ENCODE measurements around the gene HOXB7.

The HOXB7 gene

DNA sequence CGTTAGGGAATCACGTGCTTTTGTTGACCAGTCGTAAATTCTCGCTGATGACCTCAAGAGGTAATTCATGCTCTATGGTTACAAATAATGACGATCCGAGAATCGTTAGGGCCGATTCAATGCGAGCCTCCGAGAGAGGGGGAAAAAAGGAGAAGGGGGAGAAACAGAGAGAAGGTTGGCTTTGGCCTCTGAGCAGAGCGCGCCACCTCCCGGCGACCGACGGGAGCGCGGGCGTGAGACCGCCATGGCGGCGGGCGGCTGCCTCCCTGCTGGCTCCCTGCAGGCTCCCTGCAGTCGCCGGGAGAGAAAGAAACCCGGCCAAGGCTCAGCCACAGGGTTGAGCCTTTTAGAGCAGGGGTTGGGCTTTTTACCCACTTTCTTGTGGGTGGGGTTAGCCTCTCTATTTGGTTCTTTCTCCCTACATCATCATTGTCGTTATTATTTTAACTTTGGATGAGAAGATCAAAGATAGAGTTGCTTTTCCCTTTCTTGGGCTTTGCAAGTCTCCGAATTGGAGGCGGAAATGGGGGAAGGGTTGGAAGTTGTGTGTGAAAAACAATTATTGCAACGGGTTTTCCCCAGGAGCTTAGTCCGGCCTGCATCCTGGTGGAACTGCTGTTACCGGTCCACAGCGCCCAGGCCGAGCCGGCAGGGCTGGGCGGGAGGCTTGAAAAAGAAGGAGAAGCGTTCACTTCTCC lies 16.8 kb downstream of the HOXB7 start:
- peak; percentile 84 for DNase-seq

DNA sequence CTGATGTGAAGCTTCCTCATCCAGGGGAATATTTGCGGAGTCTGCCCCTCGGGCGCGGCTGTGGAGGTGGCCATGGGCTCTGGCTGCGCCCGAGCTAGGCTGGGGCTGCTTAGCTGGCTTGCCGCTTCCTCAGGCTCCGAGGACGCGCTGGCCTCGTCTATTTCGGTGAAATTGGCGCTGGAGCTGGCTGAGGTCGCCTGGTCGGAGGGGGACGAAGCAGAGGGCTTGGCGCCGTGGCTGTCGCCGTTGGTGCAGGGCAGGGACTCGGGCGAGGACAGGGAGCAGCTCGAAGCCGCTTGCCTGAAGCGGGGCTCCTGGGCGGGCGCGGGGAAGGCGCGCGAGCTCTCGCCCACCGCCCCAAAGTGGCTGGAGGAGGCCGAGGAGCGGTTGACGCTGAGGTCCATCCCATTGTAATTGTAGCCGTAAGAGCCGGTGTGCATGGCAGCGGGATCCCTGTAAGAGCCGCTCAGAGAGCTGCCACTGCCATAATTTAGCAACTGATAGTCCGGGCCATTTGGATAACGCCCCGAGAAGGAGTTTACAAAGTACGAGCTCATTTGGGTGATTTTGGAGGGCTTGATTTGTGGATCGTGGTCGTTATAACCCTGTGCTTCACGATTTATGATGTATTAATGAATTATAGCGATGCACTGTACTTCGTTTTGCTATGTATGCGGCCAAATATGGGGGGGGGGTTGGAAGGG lies 17.5 kb downstream of the HOXB7 start, which contains the start of gene HOXB5:
Gene HOXB5, minus strand, starts transcription at position 654 of the 704 bp plus-strand sequence. Its CDS starts 97 bp downstream, at position 557.
- no peak for DNase-seq

DNA sequence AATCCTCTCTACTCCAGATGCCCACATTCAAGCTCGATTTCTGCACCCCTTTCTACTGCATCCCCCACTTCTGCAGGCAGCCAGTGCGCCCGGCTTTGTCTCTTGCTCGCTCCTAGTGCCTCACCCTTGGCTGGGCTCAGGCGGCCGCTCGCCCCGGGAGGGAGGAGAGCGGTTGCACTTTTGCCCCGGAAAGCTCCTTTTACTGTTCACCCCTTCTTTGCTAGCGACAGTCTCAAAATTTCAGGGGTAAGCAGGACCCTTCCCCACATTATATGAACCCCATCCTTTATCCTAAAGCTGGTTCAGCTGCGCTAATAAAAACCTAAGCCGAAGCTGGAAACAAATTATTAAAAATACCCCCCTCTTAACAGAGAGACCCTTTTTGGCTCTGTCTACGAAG lies 18.2 kb downstream of the HOXB7 start:
- DNase-seq = no peak

DNA sequence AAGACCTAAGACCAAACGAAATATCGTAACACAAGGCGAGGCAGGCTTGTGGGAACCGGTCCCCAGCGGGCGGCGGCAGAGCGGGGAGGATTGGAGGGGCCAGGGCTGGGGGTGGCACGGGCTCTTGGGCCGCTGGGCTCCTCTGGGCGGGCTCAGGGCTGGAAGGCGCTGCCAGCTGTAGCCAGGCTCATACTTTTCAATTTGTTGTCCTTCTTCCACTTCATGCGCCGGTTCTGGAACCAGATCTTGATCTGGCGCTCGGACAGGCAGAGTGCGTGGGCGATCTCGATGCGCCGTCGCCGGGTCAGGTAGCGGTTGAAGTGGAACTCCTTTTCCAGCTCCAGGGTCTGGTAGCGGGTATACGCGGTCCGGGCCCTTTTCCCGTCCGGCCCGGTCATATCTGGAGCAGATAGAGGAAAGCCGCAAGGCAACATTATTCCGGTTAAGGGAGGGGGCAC lies 18.7 kb downstream of the HOXB7 start:
- no peak for DNase-seq

DNA sequence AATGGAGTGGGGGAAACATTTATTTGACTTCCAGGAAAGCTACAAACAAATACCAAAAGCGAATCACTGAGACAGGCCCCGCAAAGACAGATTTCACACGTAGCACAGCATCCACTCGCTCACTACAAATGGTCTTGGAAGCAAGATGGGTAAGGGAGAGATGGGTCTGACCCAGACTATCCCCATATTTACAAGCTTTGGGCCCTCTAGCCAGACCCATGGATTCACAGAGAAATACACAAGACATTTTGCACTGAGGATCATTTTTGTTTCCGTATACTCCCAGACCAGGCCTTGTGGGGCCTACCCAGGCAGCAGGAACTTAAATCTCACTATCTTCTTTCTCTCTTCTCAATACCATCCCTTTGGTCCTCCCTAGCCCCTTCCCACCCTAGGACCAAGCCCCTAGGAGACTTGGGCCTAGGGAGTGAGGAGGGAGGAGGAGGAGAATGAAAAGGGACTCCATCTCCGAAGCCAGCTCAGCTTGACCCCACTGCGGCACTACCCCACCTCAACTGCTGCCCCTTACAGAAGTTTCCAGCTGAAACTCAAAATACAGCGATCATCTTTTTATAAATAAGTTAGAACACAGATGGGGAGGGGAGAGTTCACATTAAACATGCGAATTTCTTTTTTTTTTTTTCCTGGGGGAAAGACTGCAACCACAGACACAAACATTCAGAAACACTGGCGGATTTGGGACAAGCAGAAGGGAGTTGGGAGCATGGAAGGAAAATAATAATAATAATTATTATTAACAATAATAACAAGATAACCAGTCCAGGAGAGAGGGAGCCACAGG lies 19.4 kb downstream of the HOXB7 start:
- DNase-seq = no peak

DNA sequence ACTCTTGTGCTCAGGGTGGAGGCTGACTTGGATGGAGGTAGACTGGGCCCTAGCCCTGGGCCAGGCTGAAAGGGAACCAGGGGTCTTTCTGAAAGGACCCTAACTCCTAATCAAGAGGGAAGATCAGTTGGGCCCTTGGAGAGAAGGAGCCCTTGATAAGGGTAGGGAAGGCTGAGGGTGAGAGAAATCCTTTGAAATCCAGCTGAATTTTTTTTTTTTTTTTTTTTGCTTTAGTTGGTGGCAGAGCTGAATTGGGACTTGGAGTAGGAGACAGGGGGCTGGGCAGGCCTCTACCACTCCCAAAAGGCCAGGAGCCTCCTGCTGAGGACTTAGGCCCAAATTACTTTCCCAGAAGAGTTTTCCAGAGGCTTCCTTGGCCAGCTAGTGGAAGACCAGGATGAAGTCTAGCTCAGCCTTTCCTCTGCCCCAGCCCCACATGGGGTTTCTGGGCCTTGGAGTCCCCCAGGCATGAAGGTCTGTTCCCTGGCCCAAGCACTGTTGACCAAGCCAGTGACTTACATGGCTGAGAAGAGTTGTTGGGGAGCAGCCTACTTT lies 20.1 kb downstream of the HOXB7 start:
- DNase-seq = no peak

DNA sequence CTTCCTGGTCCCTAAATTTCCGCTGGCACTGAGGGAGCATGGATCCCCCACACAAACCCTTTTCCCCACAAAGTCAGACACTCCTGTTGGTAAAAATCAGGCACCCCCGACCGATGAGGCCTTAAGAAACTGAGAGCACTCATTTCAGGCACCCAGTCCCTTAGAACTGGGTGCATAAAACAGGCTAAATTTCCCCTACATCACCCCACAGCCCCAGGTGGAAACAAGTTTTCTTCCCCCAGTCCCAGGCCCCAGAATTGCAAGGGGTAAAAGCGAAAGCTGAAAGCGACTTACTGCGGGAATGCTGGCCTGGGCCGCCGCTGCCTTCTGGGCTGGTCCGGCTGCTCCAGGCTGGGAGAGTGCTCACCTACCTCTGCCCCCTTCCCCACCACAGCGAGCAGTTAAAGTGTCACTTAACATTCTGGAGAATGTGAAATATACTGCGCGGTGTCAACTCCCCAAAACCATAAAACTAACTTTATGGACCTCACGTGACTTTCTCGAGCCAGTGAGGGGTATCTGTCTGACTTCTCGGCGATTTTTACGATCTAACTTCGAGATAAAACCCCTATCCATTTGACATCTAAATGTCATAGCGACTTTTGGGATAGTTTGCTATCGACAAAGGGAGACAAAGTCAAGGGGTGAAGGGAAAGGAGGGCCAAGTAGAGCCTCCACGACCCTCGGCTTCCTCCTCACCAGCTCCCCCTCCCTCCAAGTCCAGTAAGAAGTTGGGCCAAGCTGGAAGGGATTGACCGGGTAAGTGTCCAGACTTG lies 20.8 kb downstream of the HOXB7 start, which contains the start of gene HOXB3:
Gene HOXB3, minus strand, starts transcription at position 411 of the 776 bp plus-strand sequence. CDS start 37,767 bp downstream, outside the sequence.
- DNase-seq = no peak

DNA sequence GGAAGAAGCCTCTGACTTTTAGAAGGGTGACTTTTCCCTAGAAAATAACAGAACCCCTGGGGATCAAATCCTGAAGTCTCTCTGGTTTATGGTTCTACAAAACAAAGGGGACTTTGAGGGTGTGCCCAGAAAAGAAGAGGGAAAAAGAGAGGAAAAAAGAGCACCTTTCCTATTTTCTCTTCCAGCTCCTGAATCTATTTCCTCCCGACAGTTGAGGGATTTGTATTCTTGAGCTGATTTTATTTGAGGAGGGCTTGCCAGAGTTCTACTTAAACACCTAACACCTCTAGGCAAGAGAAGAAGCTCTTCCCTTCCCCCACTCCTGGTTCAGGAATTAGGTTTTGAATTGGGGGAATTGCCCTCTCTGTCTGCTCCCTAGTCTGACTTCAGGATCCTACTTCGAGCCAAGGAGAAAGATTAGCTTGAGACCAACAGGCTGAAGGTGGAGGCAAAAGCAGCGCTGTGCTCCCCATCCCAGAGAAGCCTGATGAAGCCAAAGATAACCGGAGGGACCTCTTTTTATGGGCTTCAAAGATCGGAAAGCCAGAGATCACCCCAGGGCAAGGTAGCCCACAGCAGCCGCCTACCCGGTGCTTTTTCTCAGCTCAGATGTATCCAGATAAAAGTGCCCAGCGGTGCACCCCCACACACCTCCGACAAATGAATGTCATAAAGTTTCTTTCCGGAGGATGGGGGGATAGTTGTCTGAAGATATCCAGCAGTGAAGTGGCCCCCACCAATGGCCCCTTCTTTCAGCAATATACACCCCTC lies 21.6 kb downstream of the HOXB7 start:
- DNase-seq = no peak

DNA sequence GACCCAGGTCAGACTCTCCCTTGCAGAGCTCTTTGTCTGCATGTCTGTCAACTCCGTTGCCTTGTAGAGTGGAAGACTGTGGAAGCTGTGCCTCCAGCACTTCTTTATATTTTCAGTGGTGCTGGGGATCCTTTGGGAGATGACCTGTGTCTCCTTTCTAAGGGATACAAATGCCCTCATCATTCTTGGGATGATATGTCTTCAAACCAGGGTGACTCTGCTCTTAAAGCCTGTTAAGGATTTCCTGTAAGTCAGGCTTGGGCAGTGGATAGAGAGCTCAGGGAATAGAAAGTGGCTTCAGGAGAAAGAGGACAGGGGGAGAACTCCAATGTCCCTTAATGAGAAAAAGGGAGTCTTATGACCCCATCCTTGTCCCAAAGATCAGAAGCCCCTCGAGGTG lies 22.3 kb downstream of the HOXB7 start:
- no peak for DNase-seq

DNA sequence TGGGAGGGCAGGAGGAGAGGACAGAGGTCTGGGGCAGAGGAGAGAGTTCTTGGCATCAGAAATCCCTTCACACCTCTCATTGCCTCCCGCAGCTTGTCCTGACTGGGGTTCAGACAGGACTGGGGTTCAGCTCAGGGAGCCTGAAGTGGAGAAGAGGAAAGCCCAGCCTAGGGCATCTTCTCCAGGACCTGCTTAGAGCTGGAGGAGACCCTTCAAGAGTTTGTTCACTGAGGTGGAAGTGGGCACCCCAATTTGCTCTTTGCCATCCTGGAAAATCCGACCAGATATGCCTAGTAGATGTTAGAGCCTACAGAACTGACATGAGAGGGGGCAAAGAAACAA lies 22.8 kb downstream of the HOXB7 start:
- DNase-seq = no peak

DNA sequence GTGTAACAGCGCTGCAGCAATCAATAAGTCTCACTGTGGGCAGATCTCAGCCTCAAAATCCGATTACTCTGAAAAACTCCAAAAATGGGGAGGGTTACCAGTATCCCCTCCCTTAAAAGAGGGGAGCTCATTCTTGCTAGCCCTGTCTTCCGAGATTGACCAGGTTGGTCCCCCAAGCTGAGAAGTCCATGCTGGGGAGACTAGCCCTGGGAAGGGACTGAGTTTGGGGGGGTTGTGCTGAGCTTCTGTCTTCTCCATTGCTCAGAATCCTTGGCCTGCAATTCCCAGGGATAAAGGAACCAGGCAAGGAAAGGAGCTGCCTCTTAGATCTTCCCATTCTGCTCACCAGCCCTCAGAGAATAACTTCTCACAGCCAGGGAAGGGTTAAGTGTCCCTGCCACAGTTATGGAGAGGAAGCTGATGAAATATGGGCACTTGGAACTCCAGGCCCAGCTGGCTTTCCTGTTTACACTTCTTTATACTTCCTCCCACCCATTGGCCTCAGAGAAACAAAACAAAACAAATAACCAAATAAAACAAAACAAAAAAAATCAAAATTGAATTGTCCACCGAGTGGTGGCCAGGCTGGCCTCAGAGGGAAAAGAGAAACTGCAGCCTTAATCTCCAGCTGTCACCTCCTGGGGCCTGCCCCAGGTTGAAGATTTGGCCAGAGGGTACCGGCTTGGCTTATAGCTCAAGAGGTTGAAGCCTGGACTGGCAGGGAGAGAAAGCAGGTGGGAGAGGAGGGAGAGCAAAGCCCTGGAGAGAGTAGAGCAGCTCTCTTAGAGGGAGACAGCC lies 23.3 kb downstream of the HOXB7 start:
- DNase-seq = no peak

DNA sequence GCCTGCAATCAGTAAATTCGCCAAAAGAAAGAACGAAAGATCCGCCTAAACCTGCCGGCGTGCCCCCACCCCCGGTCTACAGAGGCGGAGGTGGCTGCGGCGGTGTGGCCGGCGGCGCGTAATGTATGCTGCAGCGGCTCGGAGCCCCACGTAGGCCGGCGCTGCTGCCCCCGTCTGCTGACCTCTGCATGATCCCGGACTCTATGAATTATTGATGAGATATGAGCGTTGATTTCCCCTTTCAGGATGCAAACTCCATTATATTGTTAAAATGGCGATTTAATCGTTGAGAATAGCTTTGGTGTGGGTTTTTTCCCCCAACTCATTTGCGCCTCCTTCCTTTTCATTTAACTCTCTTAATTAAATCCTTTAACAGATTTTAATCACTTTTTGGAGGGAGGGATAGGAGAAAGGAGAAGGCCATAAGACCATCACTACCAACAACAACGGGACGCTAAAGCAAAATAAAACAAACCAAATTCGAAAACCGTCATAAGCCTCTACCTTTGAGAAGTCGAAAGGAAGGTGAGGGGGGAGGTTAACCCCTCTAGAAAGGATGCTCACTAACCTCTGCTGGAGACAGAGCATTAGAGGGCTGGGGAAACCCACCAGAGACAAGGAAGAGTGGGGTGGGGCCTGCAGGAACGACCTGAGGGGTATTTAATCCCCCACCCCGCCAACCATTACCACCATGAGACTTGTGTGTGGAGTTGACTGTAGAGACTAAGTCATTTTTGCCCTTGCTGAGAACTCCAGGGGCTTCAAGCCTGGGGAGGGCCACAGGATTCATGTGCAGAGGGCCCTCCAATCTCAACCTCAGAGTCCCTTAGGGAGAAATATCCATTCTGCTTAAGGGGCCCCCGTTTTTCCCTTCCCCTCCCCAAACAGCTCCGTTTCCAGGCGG lies 24.2 kb downstream of the HOXB7 start:
- no peak for DNase-seq

DNA sequence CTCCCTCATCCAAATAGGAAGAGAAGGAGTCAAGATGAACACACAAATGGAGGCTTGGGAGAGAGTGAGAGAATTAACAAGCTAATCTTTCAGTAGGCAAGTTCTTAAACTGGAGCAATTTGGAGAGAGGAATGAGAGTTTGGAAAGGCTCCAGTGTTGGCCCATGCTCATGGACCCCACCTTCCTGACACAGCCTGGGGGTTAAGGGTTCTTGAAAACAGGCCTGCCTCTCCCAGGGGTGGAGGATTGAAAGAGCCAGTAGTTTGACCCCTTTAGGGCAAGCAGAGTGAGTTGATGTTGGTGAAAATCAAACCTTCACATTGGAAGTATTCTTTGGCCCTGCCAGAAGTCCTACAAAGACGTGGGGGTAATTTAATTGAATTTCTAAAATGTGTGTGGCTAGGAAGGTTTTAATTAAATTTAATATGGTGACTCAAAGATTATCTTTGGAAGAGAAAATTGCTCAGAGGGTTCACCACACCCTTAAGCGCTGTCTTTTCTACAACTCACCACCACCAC lies 26.5 kb downstream of the HOXB7 start:
- no peak for DNase-seq

DNA sequence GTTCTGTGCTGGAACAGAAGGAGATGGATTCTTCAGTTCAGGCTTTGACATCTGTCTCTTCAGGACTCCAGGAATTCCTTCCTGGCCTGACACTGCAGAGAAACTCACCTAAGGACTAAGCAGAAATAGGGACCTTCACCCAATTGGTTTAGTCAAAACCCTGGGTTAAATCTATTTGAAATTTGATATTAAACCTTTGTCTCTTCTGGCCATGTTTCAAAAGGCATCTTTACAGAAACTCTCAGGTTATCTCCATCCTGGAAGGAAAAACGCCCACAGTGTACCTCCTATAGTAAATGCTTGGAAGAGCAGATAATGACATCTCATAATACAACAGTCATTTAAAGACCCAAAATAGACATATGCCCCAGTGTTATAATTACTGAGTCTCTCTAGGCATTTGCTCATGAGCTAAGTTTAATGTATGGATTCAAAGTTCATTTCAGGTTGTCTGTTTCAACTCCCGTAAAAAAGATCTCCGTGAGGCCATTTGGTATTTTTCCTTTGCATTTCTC lies 27.1 kb downstream of the HOXB7 start:
- no peak for DNase-seq

DNA sequence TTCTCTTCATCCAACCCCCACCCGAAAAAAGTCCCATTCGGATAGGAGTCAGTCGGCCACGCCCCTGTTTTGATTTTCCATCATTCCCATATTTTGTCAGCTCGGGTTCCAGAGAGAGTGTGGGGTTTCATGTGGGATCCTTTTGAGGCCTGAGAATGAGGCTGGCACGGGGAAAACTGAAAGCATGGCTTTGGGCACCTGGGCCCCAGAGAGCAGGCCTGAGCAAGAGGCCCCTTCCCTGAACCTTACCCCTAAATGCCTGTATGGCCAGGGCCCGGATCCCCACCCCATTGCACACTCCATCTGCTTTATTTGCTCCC lies 28.1 kb downstream of the HOXB7 start:
- no peak for DNase-seq

DNA sequence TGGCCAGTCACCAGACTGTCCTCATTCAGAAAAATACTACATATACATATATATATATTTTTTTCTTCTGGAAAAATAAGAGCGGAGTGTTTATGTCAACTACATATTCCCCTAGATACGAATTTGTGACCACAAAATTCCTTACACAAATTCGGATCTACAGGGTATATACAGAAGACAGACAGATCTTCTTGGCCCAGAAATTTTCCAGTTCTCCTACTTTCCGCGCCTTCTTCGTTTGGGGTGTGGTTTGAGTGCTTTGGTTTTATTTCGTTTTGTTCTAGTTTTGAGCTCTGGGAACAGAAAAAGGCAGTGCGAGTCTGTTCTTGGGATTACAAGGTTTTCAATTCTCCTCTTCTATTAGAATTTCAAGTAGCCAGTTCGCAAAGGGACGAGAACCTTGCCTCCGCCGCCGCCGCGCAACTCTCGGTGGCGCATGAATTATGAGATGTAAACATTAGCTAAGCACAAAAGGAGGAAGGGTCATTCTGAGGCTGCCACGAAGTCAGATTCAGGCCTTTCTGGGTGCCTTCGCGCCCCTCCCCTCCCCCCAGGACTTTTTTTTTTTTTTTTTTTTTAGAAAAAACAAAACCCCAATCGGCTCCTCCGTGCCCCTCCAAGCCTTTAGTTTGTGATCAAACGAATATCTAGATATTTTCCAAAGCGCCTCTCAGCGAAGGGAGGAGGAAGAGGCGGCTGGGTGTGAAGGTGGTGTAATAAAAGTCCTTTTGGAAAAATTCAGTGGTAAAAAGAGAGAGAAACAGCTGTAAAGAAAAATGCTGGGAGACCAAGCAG lies 30.9 kb downstream of the HOXB7 start:
- DNase-seq = no peak

DNA sequence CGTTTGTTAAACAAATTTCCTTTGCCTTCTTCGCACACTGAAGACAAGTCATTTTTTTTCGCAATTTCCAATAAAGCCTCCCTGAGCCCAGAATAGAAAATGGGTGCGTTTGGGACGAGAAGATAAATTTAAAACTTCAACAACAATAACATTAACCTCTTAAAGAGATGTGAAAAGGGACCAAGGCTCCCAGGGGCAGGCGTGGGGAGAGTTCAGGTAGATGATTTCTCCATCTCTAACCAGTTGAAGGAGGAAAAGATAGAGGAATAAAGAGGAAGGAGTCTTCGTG lies 31.4 kb downstream of the HOXB7 start:
- DNase-seq = no peak

DNA sequence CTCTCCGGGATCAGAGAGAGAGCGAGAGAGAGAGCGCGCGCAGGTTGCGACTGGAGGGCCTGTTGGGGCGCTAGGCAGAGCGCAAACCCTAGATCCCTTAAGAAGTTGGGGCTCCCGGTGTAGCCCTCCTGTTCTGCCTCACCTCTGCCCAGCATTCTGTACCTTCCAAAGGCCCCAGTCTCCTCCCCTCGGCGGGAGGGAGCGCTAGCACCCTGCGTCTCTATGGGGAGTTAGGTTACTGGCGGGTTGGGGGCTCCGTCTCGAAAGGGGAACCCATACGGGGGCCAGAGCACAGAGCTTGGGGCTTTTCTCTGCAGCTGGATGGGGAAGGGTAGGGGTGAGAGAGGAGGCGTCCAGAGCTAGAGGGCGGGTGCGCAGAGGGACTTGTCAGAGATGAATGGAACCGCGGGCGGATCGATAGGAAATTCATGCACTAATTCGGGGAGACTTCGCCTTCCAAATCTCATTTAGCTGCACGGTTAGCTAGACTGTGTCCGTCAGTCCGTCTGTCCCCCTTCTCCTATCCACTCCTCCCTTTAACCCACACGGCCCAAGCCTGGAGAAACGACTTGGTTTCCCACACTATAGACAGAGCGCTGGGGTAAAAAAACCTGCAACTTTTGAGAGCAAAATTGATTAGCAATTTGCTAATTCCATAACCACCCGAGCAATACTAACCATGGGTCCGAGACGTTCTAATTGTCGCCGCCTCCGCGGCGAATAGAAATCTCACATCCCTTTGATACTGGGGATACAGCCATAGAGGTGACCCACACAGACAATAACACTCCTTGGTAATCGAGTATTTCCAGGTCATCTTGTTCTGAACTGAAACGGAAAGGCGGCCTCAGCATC lies 32.0 kb downstream of the HOXB7 start:
- no peak for DNase-seq

All from stimulated activated CD4-positive, alpha-beta T cell treated with anti-CD3 and anti-CD28 coated beads, Interleukin-4, amount 100 ng/mL, for 24 hours (primary cell).